ENCODE results near the gene ACHE. TPM values are rescaled to one million over a fixed set of nuclear protein-coding genes. Genes with fewer than 3 reads are reported as not detected.
"Not testable (repeated sequence)": the region's sequence is repeated elsewhere in the genome, so short reads cannot be mapped to it uniquely, and the experiment has no call there.

ACHE gene
- total RNA-seq (ENCODE audit: insufficient read depth, low replicate concordance): not detected

- no peak for DNase-seq (ENCODE audit: low spot score)
Measured at GRCh38 chr7:100895701-100895955, at the start of gene ACHE. ACHE (minus strand) TSS chr7:100895888; CDS start chr7:100894232, 1,656 bp downstream.

- no peak for DNase-seq (ENCODE audit: low spot score)
Measured at GRCh38 chr7:100944138-100944537, 48.5 kb upstream of the ACHE start.

- no peak for DNase-seq (ENCODE audit: low spot score)
Measured at GRCh38 chr7:100943693-100944092, 48.0 kb upstream of the ACHE start.

- DNase-seq (ENCODE audit: low spot score): peak; percentile 27
Measured at GRCh38 chr7:100942045-100942774, 46.5 kb upstream of the ACHE start.

- DNase-seq (ENCODE audit: low spot score): not testable (repeated sequence)
Measured at GRCh38 chr7:100936167-100936566, 40.5 kb upstream of the ACHE start.

- not testable (repeated sequence) for DNase-seq (ENCODE audit: low spot score)
Measured at GRCh38 chr7:100935381-100935780, 39.7 kb upstream of the ACHE start.

GRCh38 chr7:100933734-100934133 lies 38.0 kb upstream of the ACHE start:
- DNase-seq (ENCODE audit: low spot score): no peak

GRCh38 chr7:100929808-100930174 lies 34.1 kb upstream of the ACHE start:
- no peak for DNase-seq (ENCODE audit: low spot score)

GRCh38 chr7:100923616-100924015 lies 27.9 kb upstream of the ACHE start:
- not testable (repeated sequence) for DNase-seq (ENCODE audit: low spot score)

- DNase-seq (ENCODE audit: low spot score): no peak
Measured at GRCh38 chr7:100921039-100921438, 25.4 kb upstream of the ACHE start.

GRCh38 chr7:100919779-100920437 lies 24.2 kb upstream of the ACHE start:
- not testable (repeated sequence) for DNase-seq (ENCODE audit: low spot score)

GRCh38 chr7:100919335-100919734 lies 23.6 kb upstream of the ACHE start:
- DNase-seq (ENCODE audit: low spot score): not testable (repeated sequence)

GRCh38 chr7:100914879-100915447 lies 19.3 kb upstream of the ACHE start:
- no peak for DNase-seq (ENCODE audit: low spot score)

- DNase-seq (ENCODE audit: low spot score): no peak
Measured at GRCh38 chr7:100914208-100914878, 18.7 kb upstream of the ACHE start.

- DNase-seq (ENCODE audit: low spot score): no peak
Measured at GRCh38 chr7:100911484-100911883, 15.8 kb upstream of the ACHE start.

GRCh38 chr7:100910443-100910842 lies 14.8 kb upstream of the ACHE start:
- not testable (repeated sequence) for DNase-seq (ENCODE audit: low spot score)

GRCh38 chr7:100908512-100908911 lies 12.8 kb upstream of the ACHE start:
- no peak for DNase-seq (ENCODE audit: low spot score)

- DNase-seq (ENCODE audit: low spot score): no peak
Measured at GRCh38 chr7:100902638-100903037, 7.0 kb upstream of the ACHE start.

- no peak for DNase-seq (ENCODE audit: low spot score)
Measured at GRCh38 chr7:100901921-100902332, 6.2 kb upstream of the ACHE start.

GRCh38 chr7:100900978-100901377 lies 5.3 kb upstream of the ACHE start:
- no peak for DNase-seq (ENCODE audit: low spot score)

GRCh38 chr7:100899432-100899831 lies 3.7 kb upstream of the ACHE start:
- DNase-seq (ENCODE audit: low spot score): no peak

GRCh38 chr7:100897772-100898454 lies 2.2 kb upstream of the ACHE start:
- no peak for DNase-seq (ENCODE audit: low spot score)

Measured in umbilical cord (tissue), 2 donors.